Measurements from ENCODE around the gene ASCL4. TPM values are rescaled to one million over a fixed set of nuclear protein-coding genes. Genes with fewer than 3 reads are reported as not detected.
"Not testable (repeated sequence)": the region's sequence is repeated elsewhere in the genome, so short reads cannot be mapped to it uniquely, and the experiment has no call there.

The ASCL4 gene
- polyA plus RNA-seq (2011; rRNA removed) (not detected in 2 replicates), polyA minus RNA-seq (2011; rRNA and poly(A)+ RNA removed) (not detected in 2 replicates)

- H3K27ac ChIP-seq (ENCODE audit: low read depth, low read length), result no peak within 1 kb of the TSS
- H3K27me3 ChIP-seq (ENCODE audit: control insufficient read depth, insufficient read depth, low read length), result peaks cover 29% of the 10 kb centered on the region
- H3K9me3 ChIP-seq (ENCODE audit: control insufficient read depth, insufficient read depth, low read length), result no peaks in the 10 kb centered on the region
- DNase-seq (ENCODE audit: low read depth, low spot score), result no peak
- H3K4me3 ChIP-seq (ENCODE audit: low read depth, low read length), result no peak within 1 kb of the TSS
- TF ChIP-seq CTCF (IDR thresholded peaks at IDR 0.05; ENCODE audit: low read depth, low read length), result no peak
- ChIA-PET CTCF (no interaction called here), POLR2A (no interaction called here)
These were observed at the start of gene ASCL4 for GRCh38 chr12:107774349-107775029. ASCL4 (plus strand) TSS chr12:107774704; CDS start chr12:107775219, 515 bp downstream.

GRCh38 chr12:107727327-107727726 lies 47.2 kb upstream of the ASCL4 start:
- H3K9me3 ChIP-seq (ENCODE audit: control insufficient read depth, insufficient read depth, low read length); H3K4me3 ChIP-seq (ENCODE audit: low read depth, low read length); DNase-seq (ENCODE audit: low read depth, low spot score); CTCF ChIA-PET; H3K27ac ChIP-seq (ENCODE audit: low read depth, low read length); H3K27me3 ChIP-seq (ENCODE audit: control insufficient read depth, insufficient read depth, low read length); POLR2A ChIA-PET: not testable (repeated sequence)

- H3K4me3 ChIP-seq (ENCODE audit: low read depth, low read length); H3K27me3 ChIP-seq (ENCODE audit: control insufficient read depth, insufficient read depth, low read length); H3K27ac ChIP-seq (ENCODE audit: low read depth, low read length); CTCF ChIA-PET; DNase-seq (ENCODE audit: low read depth, low spot score); POLR2A ChIA-PET; H3K9me3 ChIP-seq (ENCODE audit: control insufficient read depth, insufficient read depth, low read length): not testable (repeated sequence)
These were observed 46.8 kb upstream of the ASCL4 start for GRCh38 chr12:107727742-107728141.

GRCh38 chr12:107730618-107731341 lies 43.7 kb upstream of the ASCL4 start:
- Histone ChIP-seq H3K27me3 (ENCODE audit: control insufficient read depth, insufficient read depth, low read length) (no peaks in the 10 kb centered on the region), H3K4me3 (ENCODE audit: low read depth, low read length) (no peak overlapping the region), H3K9me3 (ENCODE audit: control insufficient read depth, insufficient read depth, low read length) (no peaks in the 10 kb centered on the region), H3K27ac (ENCODE audit: low read depth, low read length) (no peak overlapping the region)
- CTCF ChIA-PET, result no interaction called here
- TF ChIP-seq CTCF (IDR thresholded peaks at IDR 0.05; ENCODE audit: low read depth, low read length), result no peak
- DNase-seq (ENCODE audit: low read depth, low spot score), result no peak
- POLR2A ChIA-PET, result no interaction called here

GRCh38 chr12:107731366-107731765 lies 43.1 kb upstream of the ASCL4 start:
- POLR2A ChIA-PET, result no interaction called here
- CTCF ChIA-PET, result interaction anchor here (0.5 to 1.2 kb wide), 2 partner anchors 55 to 1381 kb away, joined by 4 to 5 read pairs; no protein-coding TSS in a partner anchor
- no peak for TF ChIP-seq CTCF (IDR thresholded peaks at IDR 0.05; ENCODE audit: low read depth, low read length)

GRCh38 chr12:107732365-107732764 lies 42.1 kb upstream of the ASCL4 start:
- no peaks in the 10 kb centered on the region for H3K27me3 ChIP-seq (ENCODE audit: control insufficient read depth, insufficient read depth, low read length)
- POLR2A ChIA-PET, result no interaction called here
- no peaks in the 10 kb centered on the region for H3K9me3 ChIP-seq (ENCODE audit: control insufficient read depth, insufficient read depth, low read length)
- CTCF ChIA-PET, result interaction anchor here (1.2 kb wide), 1 partner anchor 56 kb away, joined by 5 read pairs; no protein-coding TSS in a partner anchor
- no peak overlapping the region for H3K4me3 ChIP-seq (ENCODE audit: low read depth, low read length)
- H3K27ac ChIP-seq (ENCODE audit: low read depth, low read length), result no peak overlapping the region
- no peak for TF ChIP-seq CTCF (IDR thresholded peaks at IDR 0.05; ENCODE audit: low read depth, low read length)
- no peak for DNase-seq (ENCODE audit: low read depth, low spot score)

More at GRCh38 chr12:107731366-107731765, 43.1 kb upstream of the ASCL4 start:
- Histone ChIP-seq H3K27ac (ENCODE audit: low read depth, low read length) (no peak overlapping the region), H3K4me3 (ENCODE audit: low read depth, low read length) (no peak overlapping the region), H3K9me3 (ENCODE audit: control insufficient read depth, insufficient read depth, low read length) (no peaks in the 10 kb centered on the region), H3K27me3 (ENCODE audit: control insufficient read depth, insufficient read depth, low read length) (no peaks in the 10 kb centered on the region)
- DNase-seq (ENCODE audit: low read depth, low spot score), result no peak
